RWPE2 (cell line): Measurements from ENCODE around the gene VMA21.

ENCODE experiments used
- ATAC-seq: fragments of 200-7000 bp; cut with Tn5 transposase; 3 replicates; pipeline ENCODE4 v1.9.1; 2021; ENCODE audit warnings: low read depth
- DNase-seq: peaks from one replicate; pipeline ENCODE4 v3.0.0-alpha.2; 2020; ENCODE audit warnings: low spot score
- H3K27ac ChIP-seq: fragments of 450-650 bp; 2 replicates; pipeline ENCODE4 v1.5.1; 2017; ENCODE audit warnings: mild to moderate bottlenecking; ENCODE audit not compliant: poor library complexity, severe bottlenecking
- H3K27me3 ChIP-seq: fragments of 250-450 bp; sonication (Bioruptor Pico); 2 replicates; pipeline ENCODE4 v1.5.1; 2021; ENCODE audit warnings: mild to moderate bottlenecking, moderate library complexity; ENCODE audit not compliant: insufficient read depth, poor library complexity, severe bottlenecking
- H3K36me3 ChIP-seq: fragments of 250-450 bp; sonication (Bioruptor Pico); 2 replicates; pipeline ENCODE4 v1.5.1; 2020; ENCODE audit warnings: low read depth, mild to moderate bottlenecking, moderate library complexity
- H3K4me1 ChIP-seq: fragments of 250-450 bp; sonication (Bioruptor Pico); 2 replicates; pipeline ENCODE4 v1.5.1; 2021; ENCODE audit warnings: mild to moderate bottlenecking, moderate library complexity; ENCODE audit not compliant: insufficient read depth, poor library complexity, severe bottlenecking
- H3K4me3 ChIP-seq: fragments of 250-450 bp; sonication (Bioruptor Pico); 2 replicates; pipeline ENCODE4 v1.5.1; 2021; ENCODE audit warnings: mild to moderate bottlenecking, moderate library complexity; ENCODE audit not compliant: severe bottlenecking
- H3K9me3 ChIP-seq: fragments of 250-450 bp; sonication (Bioruptor Pico); 2 replicates; pipeline ENCODE4 v1.5.1; 2021; ENCODE audit warnings: mild to moderate bottlenecking, moderate library complexity; ENCODE audit not compliant: severe bottlenecking
- TF ChIP-seq, protein P1 (sequence below): fragments of 450-650 bp; IDR thresholded peaks from one replicate; pipeline ENCODE4 v1.5.1; 2017; ENCODE audit warnings: mild to moderate bottlenecking, moderate library complexity; ENCODE audit not compliant: poor library complexity, severe bottlenecking

The VMA21 gene

DNA sequence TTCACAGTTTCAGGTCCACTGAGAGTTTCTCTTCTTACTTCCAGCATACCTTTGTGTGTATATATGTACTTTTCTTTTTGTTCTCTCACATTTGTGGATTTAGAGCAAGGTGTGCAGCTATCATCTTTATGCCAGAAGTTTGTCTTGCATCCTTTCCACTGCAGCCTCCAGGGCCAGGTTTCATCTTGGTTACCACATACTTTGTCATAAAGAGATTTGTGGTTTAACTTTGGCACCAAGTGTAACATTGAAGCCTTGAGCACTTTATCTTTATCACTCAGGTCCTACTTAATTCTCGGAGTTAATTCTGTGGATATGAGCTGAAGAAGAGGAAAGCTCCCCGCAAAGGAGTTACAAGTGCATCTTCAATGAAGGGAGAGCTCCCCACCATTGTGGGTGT is 31.4 kb upstream of the VMA21 start:
- H3K27me3 ChIP-seq = no peaks in the 10 kb centered on the region
- no peak overlapping the region for H3K4me3 ChIP-seq
- H3K27ac ChIP-seq = no peak overlapping the region
- no peaks in the 10 kb centered on the region for H3K4me1 ChIP-seq
- DNase-seq = no peak
- no peak for ATAC-seq
- TF ChIP-seq, protein P1, sequence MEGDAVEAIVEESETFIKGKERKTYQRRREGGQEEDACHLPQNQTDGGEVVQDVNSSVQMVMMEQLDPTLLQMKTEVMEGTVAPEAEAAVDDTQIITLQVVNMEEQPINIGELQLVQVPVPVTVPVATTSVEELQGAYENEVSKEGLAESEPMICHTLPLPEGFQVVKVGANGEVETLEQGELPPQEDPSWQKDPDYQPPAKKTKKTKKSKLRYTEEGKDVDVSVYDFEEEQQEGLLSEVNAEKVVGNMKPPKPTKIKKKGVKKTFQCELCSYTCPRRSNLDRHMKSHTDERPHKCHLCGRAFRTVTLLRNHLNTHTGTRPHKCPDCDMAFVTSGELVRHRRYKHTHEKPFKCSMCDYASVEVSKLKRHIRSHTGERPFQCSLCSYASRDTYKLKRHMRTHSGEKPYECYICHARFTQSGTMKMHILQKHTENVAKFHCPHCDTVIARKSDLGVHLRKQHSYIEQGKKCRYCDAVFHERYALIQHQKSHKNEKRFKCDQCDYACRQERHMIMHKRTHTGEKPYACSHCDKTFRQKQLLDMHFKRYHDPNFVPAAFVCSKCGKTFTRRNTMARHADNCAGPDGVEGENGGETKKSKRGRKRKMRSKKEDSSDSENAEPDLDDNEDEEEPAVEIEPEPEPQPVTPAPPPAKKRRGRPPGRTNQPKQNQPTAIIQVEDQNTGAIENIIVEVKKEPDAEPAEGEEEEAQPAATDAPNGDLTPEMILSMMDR = no peak
- H3K36me3 ChIP-seq = no peaks in the 10 kb centered on the region
- no peaks in the 10 kb centered on the region for H3K9me3 ChIP-seq

DNA sequence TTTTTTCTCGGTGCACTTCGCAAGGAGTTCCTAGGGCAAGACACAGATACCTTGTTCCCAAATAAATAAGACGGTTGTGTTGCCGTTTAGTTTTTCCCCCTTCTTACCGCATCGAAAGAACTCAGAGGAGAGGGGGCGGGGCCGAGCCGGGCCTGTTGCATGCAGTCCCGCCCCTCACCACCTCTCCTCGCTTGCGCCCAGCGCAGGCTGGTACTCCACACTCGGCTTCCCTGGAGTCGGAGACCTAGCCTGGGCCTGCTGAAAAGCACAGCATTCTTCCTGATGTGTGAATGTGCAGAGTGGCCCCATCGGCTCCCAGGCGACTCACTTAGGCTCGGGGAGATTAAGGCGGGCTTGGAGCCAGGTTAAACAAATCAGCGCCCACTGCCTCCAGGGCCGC is 26.1 kb upstream of the VMA21 start:
- Histone ChIP-seq H3K4me3 (no peak overlapping the region), H3K27ac (no peak overlapping the region), H3K4me1 (no peaks in the 10 kb centered on the region), H3K27me3 (no peaks in the 10 kb centered on the region), H3K36me3 (no peaks in the 10 kb centered on the region), H3K9me3 (no peaks in the 10 kb centered on the region)
- TF ChIP-seq, protein P1 = no peak
- ATAC-seq = peak; percentile 77
- DNase-seq = no peak

DNA sequence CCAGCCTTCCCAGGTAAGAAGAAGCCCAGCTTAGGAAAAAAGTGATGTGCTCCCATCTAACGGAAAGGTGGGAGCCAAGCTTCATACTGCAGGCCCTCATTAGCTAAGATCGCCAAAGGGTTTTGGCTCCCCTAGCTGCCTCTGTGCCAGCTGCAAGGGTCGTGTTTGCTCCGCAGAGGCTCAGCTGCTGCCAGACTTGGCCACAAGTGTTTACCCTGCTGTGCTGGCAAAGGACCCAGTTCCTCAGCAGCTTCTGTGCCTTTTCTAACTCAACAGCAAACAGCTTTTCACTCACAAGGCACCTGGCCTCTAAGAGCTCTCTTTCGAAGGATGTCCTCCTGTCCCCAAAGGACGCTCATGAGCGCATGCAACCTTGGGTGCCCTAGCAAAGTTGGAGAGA is 12.2 kb upstream of the VMA21 start:
- ATAC-seq = no peak
- TF ChIP-seq, protein P1 = no peak
- Histone ChIP-seq H3K36me3 (no peaks in the 10 kb centered on the region), H3K4me1 (no peaks in the 10 kb centered on the region), H3K4me3 (no peak overlapping the region), H3K27ac (no peak overlapping the region), H3K27me3 (no peaks in the 10 kb centered on the region), H3K9me3 (no peaks in the 10 kb centered on the region)
- no peak for DNase-seq

DNA sequence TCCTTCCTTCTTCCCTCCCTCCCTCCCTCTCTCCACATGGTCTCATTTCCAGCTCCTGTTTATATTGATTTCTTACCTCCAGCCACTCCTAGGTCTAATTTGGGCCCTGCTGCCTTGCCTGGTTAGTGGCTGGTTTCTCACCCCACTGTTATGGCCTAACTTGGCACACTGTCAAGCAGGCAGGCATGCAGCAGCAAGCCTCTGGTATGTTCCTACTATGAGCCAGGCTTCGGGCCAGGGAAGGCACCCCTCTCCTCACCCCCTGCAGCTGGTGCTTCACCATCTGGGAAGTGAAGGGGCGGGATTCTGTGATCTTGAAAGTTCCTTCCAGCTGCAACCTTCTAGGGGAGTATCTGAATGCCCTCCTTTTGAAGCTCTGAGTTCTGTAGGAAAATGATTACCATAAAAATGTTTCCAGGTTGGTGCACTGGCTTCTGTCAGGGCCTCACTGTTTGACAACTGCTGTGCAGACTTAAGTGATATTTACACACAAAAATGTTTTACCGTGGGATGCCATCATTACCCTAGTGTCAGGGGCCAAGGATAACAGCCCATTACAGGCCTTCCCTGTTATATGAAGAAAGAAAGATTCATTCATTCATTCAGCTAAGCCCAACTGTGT is 10.1 kb upstream of the VMA21 start:
- ATAC-seq = no peak
- DNase-seq = no peak
- Histone ChIP-seq H3K9me3 (no peaks in the 10 kb centered on the region), H3K4me1 (no peaks in the 10 kb centered on the region), H3K4me3 (no peak overlapping the region), H3K27ac (no peak overlapping the region), H3K36me3 (no peaks in the 10 kb centered on the region), H3K27me3 (no peaks in the 10 kb centered on the region)
- TF ChIP-seq, protein P1 = no peak

DNA sequence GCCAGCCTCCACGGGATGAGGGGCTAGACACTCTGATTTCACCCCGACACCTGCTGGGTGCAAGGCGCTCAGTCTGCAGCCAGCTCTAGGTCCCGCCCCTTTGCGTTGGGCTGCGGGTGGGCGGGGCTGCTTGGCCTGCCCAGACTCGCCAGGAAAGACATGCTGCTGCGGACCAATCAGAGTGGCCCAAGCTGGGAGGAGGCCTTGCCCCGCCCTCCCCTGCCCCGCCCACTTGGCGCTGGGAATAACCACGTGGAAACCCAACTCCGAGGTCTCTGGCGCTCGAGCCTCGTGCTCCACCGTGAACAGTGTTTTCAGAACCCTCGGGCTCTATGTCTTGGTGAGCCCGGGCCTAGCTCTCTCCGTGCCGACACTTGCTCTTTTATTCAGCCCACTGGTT is 5.3 kb upstream of the VMA21 start:
- no peak overlapping the region for H3K27ac ChIP-seq
- ATAC-seq = no peak
- TF ChIP-seq, protein P1 = no peak
- H3K36me3 ChIP-seq = no peaks in the 10 kb centered on the region
- no peaks in the 10 kb centered on the region for H3K9me3 ChIP-seq
- no peak for DNase-seq
- H3K4me3 ChIP-seq = no peak overlapping the region
- no peaks in the 10 kb centered on the region for H3K27me3 ChIP-seq
- no peaks in the 10 kb centered on the region for H3K4me1 ChIP-seq
